Naive B cell (primary cell): ENCODE data around the gene CDNF. TPM values are rescaled to one million over a fixed set of nuclear protein-coding genes. Genes with fewer than 3 reads are reported as not detected.
"Not testable (repeated sequence)": the region's sequence is repeated elsewhere in the genome, so short reads cannot be mapped to it uniquely, and the experiment has no call there.

Experiments
- ATAC-seq, 2 donors: fragments of 150-1000 bp; cut with Tn5 transposase; 2 replicates each; pipeline ENCODE4 v1.10.0; 2021; ENCODE audit warnings: low read depth in 2 of 2, mild to moderate bottlenecking in 2 of 2, moderate library complexity in 2 of 2
- DNase-seq: peaks from one replicate; pipeline ENCODE4 v3.0.0; 2022
- H3K27ac Mint-ChIP-seq, 6 donors: one replicate each; pipeline ENCODE4 v1.8.0; 2020 to 2022; ENCODE audit warnings: mild to moderate bottlenecking in 6 of 6, mixed read lengths in 6 of 6, moderate library complexity in 5 of 6, inconsistent platforms in 2 of 6
- H3K27me3 Mint-ChIP-seq, 3 donors: one replicate each; pipeline ENCODE4 v1.8.0; 2021 to 2022; ENCODE audit warnings: mixed read lengths in 3 of 3, mild to moderate bottlenecking in 1 of 3
- H3K36me3 Mint-ChIP-seq, 2 donors: one replicate each; pipeline ENCODE4 v1.8.0; 2020 to 2022; ENCODE audit warnings: mixed read lengths in 2 of 2, inconsistent platforms in 1 of 2, mild to moderate bottlenecking in 1 of 2
- H3K4me1 Mint-ChIP-seq, 3 donors: one replicate each; pipeline ENCODE4 v1.8.0; 2020 to 2022; ENCODE audit warnings: mixed read lengths in 3 of 3, inconsistent platforms in 1 of 3, mild to moderate bottlenecking in 1 of 3, moderate library complexity in 1 of 3
- H3K4me3 Mint-ChIP-seq, 8 donors: one replicate each; pipeline ENCODE4 v1.8.0; 2020 to 2022; ENCODE audit warnings: mild to moderate bottlenecking in 8 of 8, mixed read lengths in 8 of 8, moderate library complexity in 8 of 8, inconsistent platforms in 2 of 8
- H3K9me3 Mint-ChIP-seq, 7 donors: one replicate each; pipeline ENCODE4 v1.8.0; 2020 to 2022; ENCODE audit warnings: mixed read lengths in 7 of 7, mild to moderate bottlenecking in 5 of 7, inconsistent platforms in 2 of 7, moderate library complexity in 1 of 7
- polyA plus RNA-seq, 6 donors: library from polyadenylated mRNA; unstranded; fragments of 300-500 nt; fragmentation: Illumina TruSeq; gene quantifications; one replicate each; pipeline ENCODE4 v1.2.3, GENCODE V29; 2021; ENCODE audit warnings: low read depth in 6 of 6

Gene CDNF
- polyA plus RNA-seq, 6 donors from 2014 or later, result 1.1 to 2.7 (median 1.9) TPM

DNA sequence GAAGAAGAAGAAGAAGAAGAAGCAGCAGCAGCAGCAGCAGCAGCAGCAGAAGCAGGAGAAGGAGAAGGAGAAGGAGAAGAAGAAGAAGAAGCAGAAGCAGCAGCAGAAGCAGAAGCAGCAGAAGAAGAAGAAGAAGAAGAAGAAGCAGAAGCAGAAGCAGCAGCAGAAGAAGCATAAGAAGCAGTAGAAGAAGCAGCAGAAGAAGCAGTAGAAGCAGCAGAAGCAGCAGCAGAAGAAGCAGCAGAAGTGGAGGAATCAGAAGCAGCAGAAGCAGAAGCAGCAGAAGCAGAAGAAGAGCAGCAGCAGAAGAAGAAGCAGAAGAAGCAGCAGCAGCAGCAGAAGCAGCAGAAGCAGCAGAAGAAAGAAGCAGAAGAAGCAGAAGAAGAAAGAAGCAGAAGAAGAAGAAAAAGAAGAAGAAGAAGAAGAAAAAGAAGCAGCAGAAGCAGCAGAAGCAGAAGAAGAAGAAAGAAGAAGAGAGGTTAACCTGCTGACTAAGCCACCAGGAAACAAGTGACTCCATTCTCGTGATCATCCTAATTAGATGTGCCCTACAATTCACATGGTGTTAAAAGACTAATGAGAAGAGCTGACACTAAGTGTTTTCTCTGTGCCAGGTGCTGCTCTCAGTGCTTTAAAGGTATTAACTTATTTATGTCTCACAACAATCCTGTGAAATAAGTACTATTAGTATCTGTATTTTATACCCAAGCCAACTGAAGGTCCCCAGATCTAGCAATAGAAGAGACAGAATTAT is 11.6 kb downstream of the CDNF start:
- no peaks in the 10 kb centered on the region for H3K27me3 Mint-ChIP-seq
- H3K9me3 Mint-ChIP-seq, result no peaks in the 10 kb centered on the region
- DNase-seq (no peak), ATAC-seq (no peak)
- no peaks in the 10 kb centered on the region for H3K36me3 Mint-ChIP-seq
- H3K4me3 Mint-ChIP-seq, result no peak overlapping the region
- H3K27ac Mint-ChIP-seq, result peak overlapping the region in 4 of 6 donors; percentile 36 to 81 (median 58)
- peaks cover 18 to 26% (median 18%) of the 10 kb centered on the region in 3 donors for H3K4me1 Mint-ChIP-seq

DNA sequence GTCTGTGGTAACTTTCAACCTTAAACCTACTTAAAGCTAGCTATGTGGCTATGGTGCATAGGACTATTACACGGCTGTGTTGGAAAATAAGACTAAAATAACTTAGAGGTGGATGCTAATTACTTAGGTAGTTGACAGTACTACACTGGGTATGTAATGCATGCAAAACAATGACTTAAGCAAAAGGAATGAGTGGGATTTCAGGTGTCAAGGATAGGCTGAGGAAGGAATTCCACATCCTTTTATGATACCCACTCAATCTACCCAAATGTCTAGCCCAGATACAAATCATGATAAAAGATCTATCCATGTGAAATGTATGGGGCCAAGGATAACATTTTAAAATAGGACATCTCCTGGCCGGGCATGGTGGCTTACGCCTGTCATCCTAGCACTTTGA is 13.9 kb downstream of the CDNF start:
- H3K27me3 Mint-ChIP-seq, result no peaks in the 10 kb centered on the region
- no peak overlapping the region for H3K4me3 Mint-ChIP-seq
- H3K9me3 Mint-ChIP-seq, result peaks cover 0 to 1% (median 0%) of the 10 kb centered on the region in 7 donors
- H3K27ac Mint-ChIP-seq, result no peak overlapping the region
- DNase-seq (no peak), ATAC-seq (no peak)
- H3K36me3 Mint-ChIP-seq, result no peaks in the 10 kb centered on the region
- peaks cover 24 to 36% (median 25%) of the 10 kb centered on the region in 3 donors for H3K4me1 Mint-ChIP-seq

DNA sequence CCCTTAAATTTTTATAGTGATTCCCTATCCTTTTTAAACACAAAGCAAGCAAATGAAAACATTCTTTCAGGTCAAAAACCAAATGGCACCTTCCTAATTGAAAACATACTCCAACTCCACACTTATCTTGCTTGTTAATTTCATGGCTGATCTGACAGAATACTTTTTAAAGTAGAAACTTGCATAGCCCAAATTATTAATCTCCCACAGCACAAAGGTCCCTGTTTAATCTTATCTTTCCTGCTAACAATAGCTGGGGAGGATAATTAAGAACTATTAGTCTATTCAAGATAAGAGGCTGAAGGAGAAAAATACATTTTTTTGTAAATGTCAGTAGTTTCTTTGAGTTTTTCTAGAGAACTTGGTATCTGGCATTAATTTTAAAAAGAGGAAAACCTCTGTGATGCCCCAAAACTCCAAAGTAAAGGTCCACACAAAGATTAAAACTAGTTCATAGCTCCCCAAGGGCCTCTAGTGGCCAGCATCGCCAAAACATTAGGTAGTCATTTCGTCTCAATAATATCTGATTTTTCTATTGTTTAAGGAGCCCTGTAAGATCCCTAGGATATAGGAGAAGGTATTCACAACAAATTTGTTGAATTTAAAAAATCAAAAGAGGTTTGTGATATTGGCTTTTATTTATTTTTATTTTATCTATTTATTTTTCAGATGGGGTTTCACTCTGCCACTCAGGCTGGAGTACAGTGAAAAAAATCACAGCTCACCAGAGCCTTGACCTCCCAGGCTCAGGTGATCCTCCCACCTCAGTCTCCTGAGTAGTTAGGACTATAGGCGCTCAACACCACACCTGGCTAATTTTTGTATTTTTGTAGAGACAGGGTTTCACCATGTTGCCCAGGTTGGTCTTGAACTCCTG is 14.7 kb downstream of the CDNF start:
- peak overlapping the region in 2 of 6 donors; percentile 49 to 89 for H3K27ac Mint-ChIP-seq
- ATAC-seq (peak; percentile 67 to 70), DNase-seq (peak; percentile 44)
- H3K4me3 Mint-ChIP-seq, result no peak overlapping the region
- no peaks in the 10 kb centered on the region for H3K27me3 Mint-ChIP-seq
- peaks cover 0 to 1% (median 0%) of the 10 kb centered on the region in 7 donors for H3K9me3 Mint-ChIP-seq
- peaks cover 24 to 36% (median 25%) of the 10 kb centered on the region in 3 donors for H3K4me1 Mint-ChIP-seq
- H3K36me3 Mint-ChIP-seq, result no peaks in the 10 kb centered on the region

DNA sequence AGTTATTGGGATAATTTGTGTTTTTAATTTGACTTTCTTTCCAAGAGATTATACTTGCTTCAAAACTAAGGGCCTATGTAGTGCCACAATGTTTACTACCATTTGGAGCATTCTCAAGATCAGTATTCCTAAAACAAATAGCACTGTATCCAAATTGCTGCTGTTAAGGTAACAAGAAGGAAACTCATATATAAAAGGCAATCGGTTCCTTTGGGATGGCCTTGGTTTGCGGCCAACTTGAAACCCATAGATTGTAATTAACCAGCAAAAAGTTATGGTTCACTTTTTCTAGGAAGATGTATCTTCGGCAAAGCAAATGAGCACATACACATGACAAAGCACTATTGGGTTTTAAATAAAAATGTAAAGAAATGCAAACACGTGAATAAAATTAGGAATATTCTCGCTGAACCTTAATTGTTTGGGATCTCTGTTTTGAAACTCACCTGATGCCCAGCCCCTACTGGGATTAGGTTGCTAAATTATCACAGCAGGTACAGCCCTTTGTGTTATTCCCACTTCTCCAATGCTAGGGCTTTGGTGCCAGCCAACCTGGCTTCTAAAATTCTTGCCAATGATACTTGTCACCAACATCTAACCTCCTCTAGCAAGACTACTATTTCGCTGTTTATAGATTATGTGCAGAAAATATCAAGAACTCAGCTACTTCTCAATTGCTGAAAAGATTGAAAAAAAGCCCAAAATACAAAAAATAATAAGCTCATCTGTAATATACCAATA is 16.0 kb downstream of the CDNF start:
- no peak for ATAC-seq
- Mint-ChIP-seq H3K4me3 (no peak overlapping the region), H3K36me3 (no peaks in the 10 kb centered on the region), H3K27ac (no peak overlapping the region), H3K9me3 (peaks cover 0 to 1% (median 0%) of the 10 kb centered on the region in 7 donors), H3K4me1 (peaks cover 24 to 36% (median 25%) of the 10 kb centered on the region in 3 donors), H3K27me3 (no peaks in the 10 kb centered on the region)
- no peak for DNase-seq

DNA sequence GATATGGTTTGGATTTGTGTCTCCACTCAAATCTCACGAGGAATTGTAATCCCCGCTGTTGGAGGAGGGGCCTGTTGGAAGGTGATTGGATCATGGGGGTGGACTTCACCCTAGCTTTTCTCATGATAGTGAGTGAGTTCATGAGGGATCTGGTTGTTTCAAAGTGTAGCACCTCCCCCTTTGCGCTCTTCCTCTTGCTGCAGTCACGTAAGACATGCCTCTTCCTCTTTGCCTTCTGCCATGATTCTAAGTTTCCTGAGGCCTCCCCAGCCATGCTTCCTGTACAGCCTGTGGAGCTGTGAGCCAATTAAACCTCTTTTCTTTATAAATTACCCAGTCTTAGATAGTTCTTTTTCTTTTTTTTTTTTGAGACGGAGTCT is 17.1 kb downstream of the CDNF start:
- H3K9me3 Mint-ChIP-seq, result peaks cover 0 to 1% (median 0%) of the 10 kb centered on the region in 7 donors
- H3K36me3 Mint-ChIP-seq, result no peaks in the 10 kb centered on the region
- H3K27ac Mint-ChIP-seq, result peak overlapping the region in 3 of 6 donors; percentile 49 to 96 (median 79)
- DNase-seq, result no peak
- H3K4me3 Mint-ChIP-seq, result peak overlapping the region in 1 of 8 donors; percentile 69
- H3K4me1 Mint-ChIP-seq, result peaks cover 16 to 30% (median 18%) of the 10 kb centered on the region in 3 donors
- ATAC-seq, result no peak
- H3K27me3 Mint-ChIP-seq, result no peaks in the 10 kb centered on the region

DNA sequence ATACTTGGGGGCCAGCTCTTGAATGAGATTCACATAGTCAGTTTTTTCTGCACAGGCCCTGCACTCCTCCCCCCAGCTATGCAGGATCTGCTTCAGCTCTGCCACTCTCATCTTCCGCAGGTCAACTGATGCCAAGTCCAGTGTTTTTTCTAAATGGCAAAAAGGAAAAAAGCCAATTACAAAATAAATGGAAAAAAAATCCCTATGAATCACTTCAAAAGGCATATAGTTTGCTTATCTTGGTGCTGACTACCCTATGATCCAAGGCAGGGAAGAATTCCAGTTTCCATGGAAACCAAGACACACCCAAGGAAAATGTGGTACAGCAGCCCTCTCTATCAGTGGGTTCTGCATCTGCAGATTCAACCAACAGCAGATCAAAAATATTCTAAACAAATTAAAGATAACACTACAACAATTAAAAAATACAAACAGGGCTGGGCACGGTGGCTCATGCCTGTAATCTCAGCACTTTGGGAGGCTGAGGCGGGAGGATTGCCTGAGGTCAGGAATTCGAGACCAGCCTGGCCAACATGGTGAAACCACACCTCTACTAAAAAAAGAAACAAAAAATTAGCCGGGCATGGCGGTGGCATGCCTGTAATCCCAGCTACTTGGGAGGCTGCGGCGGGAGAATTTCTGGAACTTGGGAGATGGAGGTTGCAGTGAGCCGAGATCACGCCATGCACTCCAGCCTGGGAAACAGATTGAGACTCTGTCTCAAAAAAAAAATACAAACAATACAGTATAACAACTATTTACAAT is 17.6 kb downstream of the CDNF start:
- no peak overlapping the region for H3K4me3 Mint-ChIP-seq
- no peaks in the 10 kb centered on the region for H3K27me3 Mint-ChIP-seq
- H3K4me1 Mint-ChIP-seq, result peaks cover 12 to 24% (median 13%) of the 10 kb centered on the region in 3 donors
- ATAC-seq (no peak), DNase-seq (no peak)
- H3K9me3 Mint-ChIP-seq, result peaks cover 0 to 1% (median 0%) of the 10 kb centered on the region in 7 donors
- peak overlapping the region in 3 of 6 donors; percentile 49 to 84 (median 56) for H3K27ac Mint-ChIP-seq
- H3K36me3 Mint-ChIP-seq, result no peaks in the 10 kb centered on the region

DNA sequence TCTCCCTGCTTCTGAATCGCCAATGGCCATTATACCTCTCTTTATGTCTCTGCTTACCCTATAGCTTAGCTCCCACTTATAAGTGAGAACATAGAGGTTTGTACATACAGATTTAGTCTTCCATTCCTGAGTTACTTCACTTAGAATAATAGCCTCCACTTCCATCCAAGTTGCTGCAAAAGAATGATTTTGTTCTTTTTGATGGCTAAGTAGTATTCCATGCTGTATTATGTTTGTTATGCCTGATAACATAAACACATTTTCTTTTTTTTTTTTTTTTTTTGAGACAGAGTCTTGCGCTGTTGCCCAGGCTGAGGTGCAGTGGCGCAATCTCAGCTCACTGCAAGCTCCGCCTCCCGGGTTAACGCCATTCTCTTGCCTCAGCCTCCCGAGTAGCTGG is 21.1 kb downstream of the CDNF start:
- H3K27me3 Mint-ChIP-seq, DNase-seq, H3K4me3 Mint-ChIP-seq, H3K9me3 Mint-ChIP-seq, ATAC-seq, H3K27ac Mint-ChIP-seq, H3K36me3 Mint-ChIP-seq: not testable (repeated sequence)
- peaks cover 6 to 20% (median 8%) of the 10 kb centered on the region in 3 donors for H3K4me1 Mint-ChIP-seq

DNA sequence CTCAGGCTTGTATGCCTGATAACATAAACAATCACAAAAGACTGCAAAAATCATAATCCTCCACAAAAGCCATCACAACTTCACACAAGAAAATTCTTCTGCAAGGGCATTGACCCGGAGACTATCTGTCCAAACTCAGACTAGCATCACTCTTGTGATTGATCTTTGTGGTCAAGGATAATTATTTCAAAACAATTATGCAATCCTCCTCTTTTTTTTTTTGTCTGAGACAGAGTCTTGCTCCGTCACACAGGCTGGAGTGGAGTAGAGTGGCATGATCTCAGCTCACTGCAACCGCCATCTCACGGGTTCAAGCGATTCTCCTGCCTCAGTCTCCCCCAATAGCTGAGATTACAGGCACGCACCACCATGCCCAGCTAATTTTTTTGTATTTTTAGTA is 22.2 kb downstream of the CDNF start:
- no peaks in the 10 kb centered on the region for H3K27me3 Mint-ChIP-seq
- H3K4me1 Mint-ChIP-seq, result peaks cover 6 to 19% (median 7%) of the 10 kb centered on the region in 3 donors
- no peaks in the 10 kb centered on the region for H3K36me3 Mint-ChIP-seq
- H3K9me3 Mint-ChIP-seq, result peaks cover 0 to 2% (median 0%) of the 10 kb centered on the region in 7 donors
- DNase-seq (no peak), ATAC-seq (no peak)
- peak overlapping the region in 1 of 6 donors; percentile 71 for H3K27ac Mint-ChIP-seq
- H3K4me3 Mint-ChIP-seq, result no peak overlapping the region

DNA sequence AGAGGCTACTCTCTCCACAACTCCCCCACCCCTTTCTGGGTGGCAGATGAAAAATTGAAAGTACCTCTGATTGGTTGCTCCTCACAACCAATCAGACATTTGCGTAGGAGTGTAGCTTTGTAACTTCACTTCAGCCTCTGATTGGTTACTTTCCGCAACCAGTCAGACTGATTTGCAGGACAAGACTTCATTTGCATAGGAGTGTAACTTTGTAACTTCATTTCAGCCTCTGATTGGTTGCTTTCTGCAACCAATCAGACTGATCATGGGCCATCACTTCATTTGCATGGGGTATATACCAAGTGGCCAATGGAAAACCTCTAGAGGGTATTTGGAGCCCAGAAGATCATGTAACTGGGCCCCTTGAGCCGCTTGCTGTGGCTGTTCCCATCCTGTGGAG is 25.6 kb downstream of the CDNF start:
- Mint-ChIP-seq H3K4me3 (no peak overlapping the region), H3K36me3 (no peaks in the 10 kb centered on the region), H3K9me3 (peaks cover 0 to 2% (median 0%) of the 10 kb centered on the region in 7 donors), H3K4me1 (peaks cover 3 to 18% (median 10%) of the 10 kb centered on the region in 3 donors), H3K27me3 (no peaks in the 10 kb centered on the region), H3K27ac (no peak overlapping the region)
- ATAC-seq (no peak), DNase-seq (no peak)

DNA sequence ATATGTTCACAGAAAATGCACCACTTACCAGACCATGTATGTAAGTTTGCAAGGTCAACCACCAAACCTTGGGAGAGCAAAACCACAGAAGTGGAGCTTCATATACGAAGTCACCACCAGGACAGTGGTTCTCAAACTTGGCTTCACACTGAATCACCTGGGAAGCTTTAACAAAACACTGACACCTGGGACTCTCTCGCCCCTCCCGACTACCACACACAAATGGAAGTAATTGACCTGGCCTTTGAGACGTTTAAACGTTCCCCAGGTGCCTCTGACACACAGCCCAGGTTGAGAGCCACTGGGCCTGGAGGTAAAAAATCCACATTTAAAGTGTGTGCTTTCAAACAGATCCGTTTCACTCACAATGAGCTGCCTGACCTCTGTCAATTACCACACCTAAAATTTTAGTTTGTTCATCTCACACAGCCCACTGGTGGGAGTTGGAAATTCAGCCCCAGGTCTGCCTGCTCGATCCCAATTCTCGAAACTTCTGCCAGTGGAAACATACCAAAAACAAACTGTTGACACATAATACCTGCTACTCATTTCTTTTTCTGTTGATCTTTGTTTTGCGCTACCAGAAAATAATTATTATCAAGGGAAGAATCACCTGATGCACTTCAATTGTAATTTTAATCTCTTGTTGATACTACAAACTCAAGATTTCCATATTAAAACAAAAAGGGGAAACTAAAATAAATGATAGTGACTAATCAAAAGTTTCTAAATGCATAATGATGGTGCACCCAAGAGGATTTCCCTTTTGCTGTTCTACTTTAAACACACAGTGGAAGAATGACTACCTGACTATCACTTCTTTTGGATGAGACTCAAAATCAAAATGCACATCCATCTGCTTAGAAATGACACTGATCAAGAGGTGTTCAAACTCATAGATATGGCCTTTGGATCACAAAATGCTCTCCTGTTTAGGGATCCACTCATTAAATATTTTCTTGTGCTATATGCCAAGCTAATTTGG is 26.6 kb downstream of the CDNF start:
- Mint-ChIP-seq H3K4me3 (no peak overlapping the region), H3K27ac (peak overlapping the region in 3 of 6 donors; percentile 26 to 74 (median 62)), H3K4me1 (peaks cover 3 to 18% (median 10%) of the 10 kb centered on the region in 3 donors), H3K36me3 (no peaks in the 10 kb centered on the region), H3K9me3 (peaks cover 0 to 2% (median 0%) of the 10 kb centered on the region in 7 donors), H3K27me3 (no peaks in the 10 kb centered on the region)
- ATAC-seq (no peak), DNase-seq (no peak)

DNA sequence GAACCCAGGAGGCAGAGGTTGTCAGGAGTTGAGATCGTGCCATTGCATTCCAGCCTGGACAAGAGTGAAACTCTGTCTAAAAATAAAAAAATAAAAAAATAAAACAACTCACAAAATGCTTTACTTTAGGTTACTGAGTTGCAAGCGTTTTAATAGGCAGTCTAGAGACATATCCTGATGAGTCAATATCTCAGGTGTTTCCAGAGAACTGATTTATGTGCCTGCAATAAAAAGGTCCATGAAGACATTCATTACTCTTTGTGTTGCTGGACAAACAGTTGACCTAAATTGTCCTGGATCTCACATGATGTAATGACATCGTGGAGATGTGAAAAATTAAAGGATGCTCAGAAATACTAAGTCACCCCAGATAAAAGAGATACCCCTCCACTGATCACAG is 31.5 kb downstream of the CDNF start:
- Mint-ChIP-seq H3K4me1 (peaks cover 6 to 14% (median 13%) of the 10 kb centered on the region in 3 donors), H3K9me3 (peaks cover 0 to 4% (median 0%) of the 10 kb centered on the region in 7 donors), H3K36me3 (no peaks in the 10 kb centered on the region), H3K4me3 (no peak overlapping the region), H3K27me3 (no peaks in the 10 kb centered on the region), H3K27ac (no peak overlapping the region)
- DNase-seq, result no peak
- no peak for ATAC-seq

DNA sequence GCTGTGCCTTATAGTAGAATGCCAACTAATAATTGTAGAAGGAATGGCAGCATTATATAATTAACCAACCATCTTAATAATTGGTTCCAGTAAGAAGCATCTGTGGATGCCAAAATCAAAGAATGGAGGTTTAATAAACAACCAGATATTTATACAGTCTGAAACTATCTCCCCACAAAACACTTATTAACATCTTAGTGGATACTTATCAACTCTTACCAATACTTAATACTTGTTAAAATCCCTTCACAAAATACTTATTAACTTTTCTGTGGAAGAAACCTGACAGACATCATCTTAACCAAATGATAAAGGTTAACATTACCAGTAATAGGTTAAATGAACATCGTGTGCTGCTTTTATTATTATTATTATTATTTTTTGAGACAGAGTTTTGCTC is 34.0 kb downstream of the CDNF start:
- Mint-ChIP-seq H3K27me3 (no peaks in the 10 kb centered on the region), H3K4me1 (peaks cover 21 to 28% (median 28%) of the 10 kb centered on the region in 3 donors), H3K27ac (no peak overlapping the region), H3K4me3 (no peak overlapping the region), H3K9me3 (peaks cover 0 to 4% (median 0%) of the 10 kb centered on the region in 7 donors), H3K36me3 (no peaks in the 10 kb centered on the region)
- no peak for ATAC-seq
- DNase-seq, result no peak
